NOMO-1 (cell line): ENCODE data around the gene OR6K6.

ENCODE experiments used
- DNase-seq, 2 experiments: peaks; one replicate each; lab custom pipeline; 2025; ENCODE audit not compliant: unreplicated experiment in 2 of 2; lab: John Stamatoyannopoulos, UW

Gene OR6K6, protein sequence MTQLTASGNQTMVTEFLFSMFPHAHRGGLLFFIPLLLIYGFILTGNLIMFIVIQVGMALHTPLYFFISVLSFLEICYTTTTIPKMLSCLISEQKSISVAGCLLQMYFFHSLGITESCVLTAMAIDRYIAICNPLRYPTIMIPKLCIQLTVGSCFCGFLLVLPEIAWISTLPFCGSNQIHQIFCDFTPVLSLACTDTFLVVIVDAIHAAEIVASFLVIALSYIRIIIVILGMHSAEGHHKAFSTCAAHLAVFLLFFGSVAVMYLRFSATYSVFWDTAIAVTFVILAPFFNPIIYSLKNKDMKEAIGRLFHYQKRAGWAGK

DNA sequence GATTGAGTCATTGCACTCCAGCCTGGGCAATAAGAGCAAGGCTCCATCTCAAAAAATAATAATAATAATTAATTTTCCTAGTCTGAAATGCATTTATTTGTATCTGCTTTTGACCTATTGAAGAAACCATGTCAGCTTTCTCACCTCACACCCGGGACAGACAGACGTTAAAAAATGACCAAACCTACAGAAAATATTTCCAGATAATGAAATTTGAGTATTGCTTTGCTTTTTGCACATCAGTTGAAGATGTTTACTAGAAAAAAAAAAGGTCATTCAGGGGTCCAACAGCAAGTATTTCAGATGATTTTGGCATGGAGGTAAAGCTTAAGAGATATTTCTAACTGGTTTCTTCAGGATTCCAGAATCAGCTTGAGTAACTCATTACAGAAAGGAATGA is at the start of gene OR6K6:
Gene OR6K6, plus strand, starts transcription at position 301 of the 400 bp plus-strand sequence. CDS start 168 bp downstream, outside the sequence.
- no peak for DNase-seq

DNA sequence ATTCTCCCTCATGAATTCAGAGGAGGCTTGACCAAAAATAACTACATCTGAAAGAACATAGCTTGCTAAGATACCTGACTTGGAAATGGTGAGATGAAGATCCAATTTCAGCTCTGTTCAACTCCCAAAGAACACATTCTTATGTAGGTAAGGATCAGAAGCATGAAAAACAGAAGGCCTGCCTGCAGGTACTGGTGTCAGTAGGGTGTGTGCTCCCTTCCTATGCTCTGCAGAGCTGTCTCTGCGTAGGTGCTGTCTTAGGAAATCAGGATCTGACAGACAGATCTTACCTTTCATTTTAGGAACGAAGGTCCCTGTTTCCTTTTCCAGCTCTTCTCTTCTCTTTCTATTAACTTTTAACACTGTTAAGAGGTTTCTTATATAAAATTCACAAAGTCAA is 48.4 kb upstream of the OR6K6 start:
- no peak for DNase-seq

DNA sequence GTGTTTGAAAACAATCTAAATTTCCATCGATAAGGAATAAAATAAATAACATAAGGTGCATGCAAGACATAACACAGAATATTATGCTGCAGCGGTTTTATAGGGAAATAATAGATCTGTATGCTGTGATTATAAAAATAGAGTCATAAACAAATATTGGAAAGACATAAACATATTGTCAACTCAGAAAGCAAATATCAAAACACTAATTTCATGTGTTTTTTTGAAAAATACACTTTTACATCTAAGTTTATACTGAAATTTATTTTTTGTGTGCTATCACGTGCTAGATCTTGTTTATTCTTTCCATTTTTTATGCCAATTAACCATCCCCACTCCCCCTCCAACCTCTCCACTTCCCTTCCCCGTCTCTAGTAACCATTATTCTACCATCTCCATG is 43.4 kb upstream of the OR6K6 start:
- DNase-seq = no peak

DNA sequence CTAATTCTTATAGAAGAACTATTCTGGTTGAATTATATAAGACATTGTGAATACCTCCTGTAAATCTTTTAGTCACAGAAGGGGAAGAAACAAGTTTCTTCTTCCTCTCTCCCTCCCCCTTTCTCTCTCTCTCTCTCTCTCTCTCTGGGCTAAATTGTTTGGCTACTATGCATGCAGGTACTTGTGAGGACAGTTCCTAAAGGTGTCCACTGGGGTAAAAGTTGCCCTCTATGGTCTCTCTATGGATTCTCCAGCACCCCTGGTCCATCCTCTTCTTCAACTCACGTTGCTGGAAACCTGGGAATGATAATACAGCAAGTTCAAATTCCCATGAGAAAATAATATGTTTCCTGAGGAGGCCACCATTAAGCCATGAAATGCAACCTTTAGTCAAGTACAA is 39.8 kb upstream of the OR6K6 start:
- no peak for DNase-seq

DNA sequence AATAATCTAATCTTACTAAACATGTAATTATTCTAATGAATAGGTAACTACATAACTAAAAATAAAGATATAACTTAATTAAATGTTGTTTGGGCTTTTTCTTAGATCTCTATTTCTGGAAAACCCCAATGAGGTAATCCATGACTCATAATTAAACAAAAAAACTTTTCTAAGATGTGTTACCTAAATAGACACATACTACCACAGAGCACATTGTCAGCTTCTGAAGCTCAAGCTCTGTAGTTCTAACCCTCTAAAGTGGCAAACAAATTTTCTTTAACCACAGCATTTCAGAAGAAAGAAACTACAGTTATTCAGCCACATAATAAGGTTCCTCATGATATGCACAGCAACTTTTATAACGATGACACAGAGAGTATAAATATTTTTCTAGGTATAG is 38.2 kb upstream of the OR6K6 start:
- DNase-seq = peak in 1 of 2 experiments; percentile 14

DNA sequence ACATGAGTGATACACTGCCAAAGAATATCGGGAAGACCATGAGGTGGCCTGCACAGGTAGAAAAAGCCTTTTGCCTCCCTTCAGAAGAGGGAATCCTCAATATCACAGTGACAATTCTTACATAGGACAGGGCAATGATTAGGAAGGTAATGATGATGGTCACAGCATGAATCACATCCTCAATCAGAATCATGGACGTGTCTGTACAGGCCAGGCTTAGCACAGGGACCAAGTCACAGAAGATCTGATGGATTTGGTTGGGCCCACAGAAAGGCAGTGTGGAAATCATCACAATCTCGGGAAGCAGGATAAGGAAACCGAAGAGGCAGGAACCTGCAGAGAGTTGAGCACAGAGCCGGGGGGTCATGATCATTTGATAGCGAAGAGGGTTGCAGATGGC is 37.2 kb upstream of the OR6K6 start:
- DNase-seq = no peak

DNA sequence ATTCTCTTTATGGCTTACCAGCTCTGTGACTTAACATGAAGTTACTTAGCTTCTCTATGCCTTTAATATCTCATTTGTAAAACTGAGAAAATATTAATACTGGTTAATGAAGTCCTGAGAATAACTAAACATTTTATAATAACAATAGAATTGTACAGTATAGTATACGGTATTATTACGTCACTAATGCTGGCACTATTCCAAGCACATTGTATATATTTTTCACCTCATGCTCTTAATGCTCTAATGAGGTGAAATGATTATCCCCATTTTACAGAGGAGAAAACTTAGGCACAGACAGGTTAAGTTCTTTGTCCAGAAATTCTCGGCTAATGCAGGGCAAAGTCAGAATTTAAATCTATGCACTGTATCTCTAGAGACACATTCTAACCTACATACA is 34.9 kb upstream of the OR6K6 start:
- DNase-seq = no peak

DNA sequence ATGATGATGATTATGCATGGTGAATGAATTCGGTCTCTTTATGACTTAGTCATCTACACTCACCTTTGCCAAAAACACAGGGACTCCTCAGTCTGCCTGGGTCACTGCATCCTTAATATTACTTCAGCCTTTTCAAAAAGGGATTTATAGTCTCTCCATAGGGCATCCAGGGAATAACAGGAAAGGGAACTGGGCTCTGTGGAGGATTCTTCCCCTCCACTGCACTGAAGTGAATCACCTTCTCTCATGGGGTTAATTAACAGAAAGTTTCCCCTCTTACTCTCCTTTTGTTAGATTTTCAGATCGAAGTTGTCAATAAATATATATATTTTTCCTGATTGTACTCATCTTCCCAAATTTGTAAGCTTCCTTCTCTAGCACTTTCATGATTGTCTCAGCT is 33.9 kb upstream of the OR6K6 start, which contains the start of gene OR6K3:
Gene OR6K3, minus strand, starts transcription at position 101 of the 400 bp plus-strand sequence. CDS start 2,605 bp downstream, outside the sequence.
- DNase-seq = no peak

DNA sequence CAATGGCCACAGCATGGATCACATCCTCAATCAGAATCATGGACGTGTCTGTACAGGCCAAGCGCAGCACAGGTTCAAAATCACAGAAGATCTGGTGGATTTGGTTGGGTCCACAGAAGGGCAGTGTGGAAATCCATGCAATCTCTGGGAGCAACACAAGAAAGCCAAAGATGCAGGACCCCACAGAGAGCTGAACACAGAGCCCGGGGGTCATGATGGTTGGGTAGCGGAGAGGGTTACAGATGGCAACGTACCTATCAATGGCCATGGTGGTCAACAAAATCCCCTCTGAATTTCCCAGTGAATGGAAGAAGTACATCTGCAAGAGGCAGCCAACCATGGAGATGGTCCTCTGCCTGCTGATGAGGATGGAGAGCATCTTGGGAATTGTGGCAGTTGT is 30.1 kb upstream of the OR6K6 start:
- no peak for DNase-seq

DNA sequence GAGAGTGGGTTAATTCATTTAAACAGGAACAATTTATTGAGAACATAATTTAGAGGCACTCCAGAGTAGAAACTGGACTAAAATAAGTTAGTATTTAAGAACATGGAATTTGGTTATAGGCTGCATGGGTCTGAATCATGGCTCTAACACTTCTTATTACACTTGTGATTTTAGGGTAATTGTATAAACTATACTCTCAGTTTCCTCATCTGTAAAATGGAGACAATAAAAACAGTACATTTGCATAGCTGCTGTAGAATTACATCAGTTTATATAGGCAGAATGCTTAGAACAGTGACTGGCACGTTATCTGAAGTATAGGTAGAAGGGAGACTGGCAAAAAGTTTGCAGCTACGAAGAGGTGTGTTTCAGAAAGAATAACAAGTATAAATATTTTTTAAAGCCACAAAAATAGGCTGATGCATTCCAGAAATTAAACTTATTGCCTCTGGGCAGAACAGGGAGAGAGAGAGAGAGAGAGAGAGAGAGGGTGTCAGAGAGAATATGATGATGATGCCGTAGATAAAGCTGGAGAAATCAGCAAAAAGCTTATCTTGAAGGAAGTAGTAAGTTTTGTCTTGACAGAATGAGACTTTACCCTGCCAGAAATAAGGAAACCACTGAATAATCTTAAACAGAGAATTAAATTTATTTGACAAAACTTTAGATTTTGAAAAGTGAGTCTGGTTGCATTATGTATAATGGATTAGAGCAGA is 25.9 kb upstream of the OR6K6 start:
- no peak for DNase-seq

DNA sequence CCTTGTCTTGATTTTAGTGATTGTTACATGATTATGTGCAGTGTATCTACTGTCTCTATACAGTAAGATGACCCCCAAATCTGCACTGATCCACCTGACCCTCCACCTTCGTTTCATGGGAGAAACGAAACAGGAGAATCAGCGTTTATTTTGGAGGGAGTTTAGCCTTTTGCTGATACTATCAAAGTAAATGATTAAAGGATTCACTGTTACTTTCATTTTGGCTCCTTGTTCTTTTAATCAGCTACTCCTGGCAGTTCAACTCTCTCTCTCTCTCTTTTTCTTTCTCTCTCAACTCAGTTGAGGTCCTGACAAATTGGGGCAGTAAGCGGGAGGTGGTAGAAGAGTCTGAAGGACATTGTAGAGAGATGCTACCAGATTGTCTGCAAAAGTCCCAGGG is 24.1 kb upstream of the OR6K6 start:
- no peak for DNase-seq

DNA sequence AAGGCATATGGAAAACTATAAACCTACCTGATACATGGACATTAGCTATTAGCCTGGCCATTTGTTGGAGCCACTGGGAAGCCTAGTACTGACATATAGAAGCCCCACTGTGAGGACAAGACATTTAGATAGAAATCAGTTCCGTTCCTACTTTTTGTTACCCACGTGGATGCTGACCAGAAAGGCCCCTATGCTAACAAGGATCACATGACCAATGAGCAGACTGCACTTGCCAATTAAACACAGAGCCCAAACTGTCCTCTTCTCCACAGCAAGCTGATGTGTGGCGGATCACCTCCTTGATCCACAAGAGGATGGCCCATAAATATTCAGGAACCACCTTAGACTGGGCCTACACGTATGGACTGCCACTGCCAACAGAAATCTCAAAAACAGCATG is 22.8 kb upstream of the OR6K6 start:
- no peak for DNase-seq

DNA sequence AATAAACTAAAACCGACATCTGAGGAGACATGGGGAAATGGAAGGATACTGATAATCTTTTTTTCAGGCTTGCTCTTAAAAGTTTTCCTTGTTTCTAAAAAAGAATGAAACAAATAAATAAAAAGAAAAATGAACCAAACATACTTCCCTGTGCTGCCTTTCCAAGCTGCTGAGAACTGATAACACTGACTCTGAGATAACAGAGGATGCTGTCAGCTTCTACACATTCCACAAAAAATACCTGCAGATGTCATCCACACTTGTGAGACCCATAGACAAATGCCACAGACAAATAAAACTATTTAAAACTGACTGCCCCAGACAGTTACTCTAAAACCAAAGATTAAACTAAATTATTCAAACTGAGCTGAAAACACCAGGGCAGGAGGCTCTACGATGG is 22.0 kb upstream of the OR6K6 start:
- DNase-seq = no peak

DNA sequence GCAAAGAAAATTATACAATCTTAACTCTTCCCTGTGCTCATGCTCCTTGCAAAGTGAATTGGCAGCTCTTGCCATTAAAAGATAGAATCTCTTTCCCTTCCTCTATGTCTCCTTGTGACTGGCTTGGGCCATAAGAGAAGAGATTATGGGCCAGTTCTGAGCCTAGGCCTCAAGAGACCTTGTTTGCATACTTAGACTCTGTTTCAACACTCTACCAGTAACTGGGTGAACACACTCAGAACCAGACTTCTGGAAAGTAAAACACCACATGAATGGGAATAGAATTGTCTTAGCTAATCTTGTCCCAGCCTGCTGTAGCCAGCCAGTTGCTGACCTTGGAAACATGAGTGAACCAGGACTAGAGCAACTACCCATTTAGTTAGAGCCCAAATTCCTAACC is 18.7 kb upstream of the OR6K6 start:
- no peak for DNase-seq

DNA sequence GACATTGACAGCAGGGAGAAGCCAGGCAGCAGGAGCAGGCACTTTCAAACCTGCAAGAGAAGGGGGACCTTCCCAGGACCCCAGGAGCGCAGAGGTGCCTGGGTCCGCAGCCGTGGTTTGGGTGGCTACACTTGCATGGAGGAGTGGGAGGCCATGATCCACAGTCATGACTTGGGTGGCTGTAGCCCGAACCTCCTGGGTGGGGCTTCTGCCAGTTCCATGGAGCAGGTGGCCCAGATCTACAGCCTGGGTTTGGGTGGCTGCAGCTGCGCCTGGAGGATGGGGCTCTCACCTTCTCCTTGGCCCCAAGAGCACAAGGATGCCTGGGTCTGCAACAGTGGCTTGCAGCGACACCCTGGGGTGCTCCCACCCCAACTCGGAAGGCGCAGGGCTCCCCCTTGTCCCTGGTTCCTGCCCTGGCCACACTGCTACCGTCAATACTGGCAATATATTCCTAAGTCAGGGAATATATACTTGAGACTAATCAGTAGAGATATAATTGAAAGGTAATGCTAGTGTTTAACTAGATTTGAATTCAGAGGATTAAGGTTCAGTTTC is 2.3 kb upstream of the OR6K6 start:
- DNase-seq = no peak

DNA sequence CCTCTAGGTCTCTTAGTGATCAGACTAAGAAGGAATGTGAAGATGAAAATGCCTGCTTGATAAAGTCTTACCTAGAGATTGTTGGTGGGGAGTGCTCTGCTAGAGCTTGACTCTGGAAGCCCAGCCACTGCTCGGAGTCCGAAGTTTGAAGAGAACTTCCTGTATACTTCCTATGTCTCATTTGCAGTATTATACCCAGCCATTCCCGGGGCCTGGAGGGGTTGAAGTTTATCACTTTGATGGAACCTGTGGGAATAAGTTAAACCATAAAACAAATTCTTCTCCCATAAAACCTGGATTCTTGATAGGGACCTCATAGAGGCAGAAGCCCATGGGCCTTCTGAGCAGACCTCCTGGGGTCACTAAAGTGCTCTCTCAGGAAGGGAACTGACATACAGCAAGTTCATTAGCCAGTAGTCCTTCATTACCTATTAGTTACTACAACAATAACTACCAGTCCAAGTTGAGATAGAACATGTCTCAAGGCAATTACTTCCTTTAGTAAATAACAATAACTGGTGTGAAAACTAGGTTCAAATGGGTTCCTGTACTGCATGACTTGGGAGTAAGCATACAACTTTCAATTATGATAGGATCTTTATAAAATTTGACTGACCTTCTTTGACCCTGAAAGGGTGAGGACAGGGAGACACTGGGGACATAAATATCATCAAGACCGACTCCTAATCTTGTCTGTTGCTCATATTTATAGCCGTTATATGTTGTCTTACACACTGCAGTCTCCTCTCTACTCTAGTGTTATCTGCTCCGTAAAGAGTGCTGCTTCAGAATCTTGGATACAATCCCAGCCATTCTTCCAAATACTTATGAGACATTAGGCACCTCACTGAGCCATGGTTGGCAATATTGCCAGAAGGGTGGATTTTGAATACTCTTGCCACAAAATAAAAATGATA is 17.7 kb downstream of the OR6K6 start, which contains the start of gene OR6N1:
Gene OR6N1, minus strand, starts transcription at position 246 of the 917 bp plus-strand sequence. CDS start 5,513 bp downstream, outside the sequence.
- no peak for DNase-seq

DNA sequence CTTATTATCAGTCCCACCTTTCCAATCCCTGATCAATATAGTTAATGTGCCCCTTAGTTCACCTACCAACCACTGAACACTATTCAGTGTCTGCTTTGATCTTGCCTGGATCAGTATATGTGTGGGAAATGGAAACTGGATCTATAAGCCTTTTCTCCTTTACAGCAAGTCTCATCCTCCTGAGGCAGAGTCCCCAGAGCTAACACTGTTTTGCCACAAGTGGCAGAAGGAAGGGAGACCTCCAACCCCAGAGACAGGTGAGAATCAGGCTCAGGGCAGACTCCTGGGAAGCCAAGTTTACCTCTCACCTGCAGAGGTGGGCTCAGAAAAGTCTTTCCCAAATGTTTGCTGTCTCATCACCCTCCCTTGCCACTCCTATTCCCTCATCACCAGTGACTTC is 26.6 kb downstream of the OR6K6 start, which contains the start of gene OR6N2:
Gene OR6N2, minus strand, starts transcription at position 101 of the 400 bp plus-strand sequence. CDS start 3,569 bp downstream, outside the sequence.
- no peak for DNase-seq

DNA sequence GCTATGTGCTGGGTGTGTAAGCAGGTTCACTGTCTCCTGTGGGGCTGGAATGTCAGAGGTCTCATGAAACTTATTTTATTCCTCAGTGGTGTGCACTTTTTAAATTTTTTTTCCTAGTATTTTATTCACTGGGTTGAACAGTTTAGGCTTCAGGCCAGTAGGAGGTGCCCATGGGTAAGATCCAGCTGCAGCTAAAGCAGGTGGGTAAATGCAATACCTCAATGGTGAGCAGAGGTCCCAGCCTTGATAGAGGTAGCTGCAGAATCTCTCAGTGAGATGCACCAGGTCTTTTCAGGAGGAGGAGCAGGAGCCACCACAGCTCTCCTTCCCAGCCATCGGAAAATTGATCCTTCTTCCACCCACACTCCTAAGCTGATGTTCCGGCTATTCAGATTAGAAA is 39.1 kb downstream of the OR6K6 start:
- peak; percentile 28 to 49 for DNase-seq

DNA sequence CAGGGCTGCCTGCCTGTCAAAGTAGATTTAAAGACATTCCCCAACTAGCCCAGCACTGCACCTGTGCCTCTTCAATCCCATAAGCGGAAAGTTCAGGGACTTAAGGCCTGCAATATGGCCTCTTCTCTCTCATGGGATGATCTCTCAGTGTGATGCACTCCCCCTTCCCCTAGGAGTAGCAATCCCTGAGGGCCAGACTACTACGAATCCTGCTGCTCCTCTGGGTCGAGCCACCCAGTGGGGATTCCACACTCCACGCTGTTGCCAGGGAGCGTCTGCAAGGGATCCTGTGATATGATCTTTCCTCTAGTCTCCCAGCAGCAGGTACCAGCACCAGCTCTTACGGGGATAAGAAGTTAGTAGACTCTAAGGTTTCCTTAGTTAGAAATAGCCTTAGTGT is 39.7 kb downstream of the OR6K6 start:
- no peak for DNase-seq

DNA sequence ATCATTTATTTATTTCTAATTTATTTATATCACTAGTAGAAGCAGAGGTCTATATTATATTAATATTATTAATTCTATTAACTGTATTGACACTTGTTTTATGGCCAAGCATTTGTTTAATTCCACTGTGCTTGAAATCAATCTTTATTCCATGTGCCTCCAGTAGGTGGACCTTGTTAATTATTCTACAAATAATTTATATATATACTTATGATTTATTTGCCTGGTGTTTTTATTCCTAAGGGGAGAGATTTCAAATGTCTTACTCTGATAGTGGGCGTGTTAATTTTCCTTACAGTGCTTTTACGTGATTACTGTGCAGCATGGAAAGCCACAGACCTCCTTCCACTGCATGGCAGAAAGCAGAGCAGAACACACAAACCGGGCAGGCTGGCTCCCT is 44.0 kb downstream of the OR6K6 start:
- no peak for DNase-seq

DNA sequence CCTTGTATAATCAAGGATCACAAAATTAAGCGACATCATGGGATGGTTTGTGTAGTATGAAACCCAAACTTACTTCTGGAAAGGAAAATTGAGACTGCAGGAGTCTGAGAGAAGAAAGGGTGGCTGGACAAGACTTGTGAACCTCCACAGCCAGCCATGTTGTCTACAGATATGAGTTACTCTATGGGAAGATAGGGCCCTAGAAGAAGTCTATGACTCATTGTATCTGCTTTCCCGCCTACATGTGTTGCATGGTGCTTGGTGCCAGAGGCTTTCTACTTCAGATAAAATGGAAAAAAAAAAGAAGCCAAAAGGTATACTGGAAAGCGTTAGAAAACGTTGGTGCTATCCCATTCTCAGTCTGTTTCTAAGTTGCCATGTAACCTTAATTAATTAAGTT is 45.2 kb downstream of the OR6K6 start:
- no peak for DNase-seq
